Muscle layer of duodenum (tissue), 2 donors: ENCODE data around the gene NR2E1.

Experiments
- H3K27ac ChIP-seq: one replicate; pipeline ENCODE4 v1.7.0; 2013; ENCODE audit warnings: mild to moderate bottlenecking, low read length
- H3K27me3 ChIP-seq: one replicate; pipeline ENCODE4 v1.7.0; 2013; ENCODE audit warnings: low read depth, mild to moderate bottlenecking, control low read depth, low read length
- H3K36me3 ChIP-seq, 2 donors: one replicate each; pipeline ENCODE4 v1.7.0; 2013; ENCODE audit warnings: low read length in 2 of 2, control low read depth in 1 of 2, mild to moderate bottlenecking in 1 of 2; ENCODE audit not compliant: insufficient read depth in 2 of 2, control insufficient read depth in 1 of 2
- H3K4me1 ChIP-seq, 2 donors: one replicate each; pipeline ENCODE4 v1.7.0; 2013; ENCODE audit warnings: low read length in 2 of 2, mild to moderate bottlenecking in 2 of 2, control low read depth in 1 of 2, moderate library complexity in 1 of 2; ENCODE audit not compliant: insufficient read depth in 2 of 2, control insufficient read depth in 1 of 2
- H3K4me3 ChIP-seq, 2 donors: one replicate each; pipeline ENCODE4 v1.7.0; 2013; ENCODE audit warnings: low read length in 2 of 2, low read depth in 1 of 2, mild to moderate bottlenecking in 1 of 2
- H3K9me3 ChIP-seq, 2 donors: one replicate each; pipeline ENCODE4 v1.7.0; 2013; ENCODE audit warnings: low read length in 2 of 2, control low read depth in 1 of 2, mild to moderate bottlenecking in 1 of 2; ENCODE audit not compliant: control insufficient read depth in 1 of 2
- donor health status: healthy.

NR2E1 gene

DNA sequence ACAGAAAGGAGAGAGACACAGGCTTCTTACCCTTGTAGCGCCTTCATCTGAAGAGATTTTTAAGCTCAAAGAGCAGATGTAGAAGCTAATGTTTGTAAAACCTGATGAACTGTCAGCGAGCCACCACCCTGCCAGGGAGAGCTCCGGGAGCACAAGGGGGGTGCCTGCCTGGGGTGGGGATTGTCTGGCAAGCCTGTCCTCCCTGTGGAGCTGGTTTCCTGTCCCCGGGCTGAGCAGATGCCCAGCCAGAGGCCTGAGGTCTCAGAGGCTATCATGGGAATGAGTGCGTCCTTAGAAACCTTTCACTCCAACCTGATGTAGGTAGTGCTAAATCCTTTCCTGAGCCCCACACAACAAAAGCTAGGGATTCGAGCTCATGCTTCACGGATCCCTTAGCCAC, 41.9 kb upstream of the NR2E1 start:
- no peak overlapping the region for H3K27ac ChIP-seq
- peaks cover 55% of the 10 kb centered on the region for H3K27me3 ChIP-seq
- H3K4me1 ChIP-seq, result peaks cover 0 to 9% of the 10 kb centered on the region in 2 donors
- peaks cover 4 to 6% of the 10 kb centered on the region in 2 donors for H3K9me3 ChIP-seq
- no peak overlapping the region for H3K4me3 ChIP-seq
- H3K36me3 ChIP-seq, result no peaks in the 10 kb centered on the region

DNA sequence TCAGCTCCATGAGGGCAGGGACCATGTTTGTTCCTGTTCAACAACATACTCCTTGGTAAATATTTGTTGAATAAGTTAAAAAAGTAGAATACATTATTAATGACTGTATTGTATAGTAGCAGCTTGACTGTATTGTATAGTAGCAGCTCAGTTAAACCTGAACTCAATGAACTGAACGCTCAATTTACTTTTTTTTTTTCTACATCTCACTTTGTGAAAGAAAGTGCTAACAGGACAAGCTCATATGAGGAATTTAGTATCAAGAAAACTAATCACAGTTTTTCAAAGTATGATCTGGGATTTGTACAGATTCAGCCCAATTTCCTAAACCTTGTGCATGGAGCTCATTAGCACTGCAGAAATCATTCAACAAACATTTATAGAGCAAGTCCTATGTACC, 38.8 kb upstream of the NR2E1 start:
- H3K4me3 ChIP-seq, result no peak overlapping the region
- H3K27ac ChIP-seq, result no peak overlapping the region
- H3K9me3 ChIP-seq, result peaks cover 4 to 6% of the 10 kb centered on the region in 2 donors
- no peaks in the 10 kb centered on the region for H3K4me1 ChIP-seq
- no peaks in the 10 kb centered on the region for H3K36me3 ChIP-seq
- H3K27me3 ChIP-seq, result peaks cover 34% of the 10 kb centered on the region

DNA sequence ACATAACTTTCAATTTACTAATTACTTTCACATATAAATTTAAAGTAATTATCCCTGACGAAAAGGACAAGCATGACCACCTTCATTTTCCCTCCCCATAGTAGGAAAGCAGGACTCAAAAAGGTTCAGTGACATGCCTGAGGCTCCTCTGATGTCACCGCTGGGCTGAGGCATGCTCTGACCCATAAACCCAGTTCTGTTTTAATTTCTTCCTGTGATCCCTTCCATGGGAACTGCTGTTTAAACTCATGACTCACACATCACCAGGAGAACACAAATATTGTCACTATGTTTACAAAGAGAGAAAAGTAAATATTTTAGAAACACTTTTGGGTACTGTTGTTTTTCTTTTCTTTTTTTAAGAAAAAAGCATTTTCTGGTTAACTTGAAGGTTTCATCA, 38.0 kb upstream of the NR2E1 start:
- Histone ChIP-seq H3K4me1 (no peaks in the 10 kb centered on the region), H3K27ac (no peak overlapping the region), H3K9me3 (peaks cover 4 to 6% of the 10 kb centered on the region in 2 donors), H3K36me3 (no peaks in the 10 kb centered on the region), H3K27me3 (peaks cover 35% of the 10 kb centered on the region), H3K4me3 (no peak overlapping the region)

DNA sequence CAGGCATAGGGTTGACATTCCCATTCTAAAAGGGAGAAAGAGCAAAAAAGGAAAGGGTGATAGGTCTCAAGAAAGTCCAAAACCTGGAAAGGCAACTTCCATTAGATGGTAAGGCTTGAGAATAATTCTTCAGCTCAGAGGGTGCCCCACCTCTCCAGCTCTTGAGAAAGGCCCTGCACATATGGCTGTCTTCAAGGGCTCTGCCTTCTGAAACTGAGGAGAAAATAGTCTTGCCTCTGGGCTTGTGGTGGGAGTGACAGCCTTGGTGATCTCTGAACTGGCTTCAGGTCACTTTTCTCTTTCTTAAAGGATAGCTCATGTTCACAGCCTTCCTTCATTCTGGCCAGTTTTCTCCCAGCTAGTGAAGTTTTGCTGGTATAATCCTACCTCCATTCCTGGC, 35.6 kb upstream of the NR2E1 start:
- no peak overlapping the region for H3K27ac ChIP-seq
- peaks cover 21% of the 10 kb centered on the region for H3K27me3 ChIP-seq
- H3K9me3 ChIP-seq, result no peaks in the 10 kb centered on the region
- H3K4me3 ChIP-seq, result no peak overlapping the region
- H3K4me1 ChIP-seq, result peaks cover 3 to 9% of the 10 kb centered on the region in 2 donors
- H3K36me3 ChIP-seq, result no peaks in the 10 kb centered on the region

DNA sequence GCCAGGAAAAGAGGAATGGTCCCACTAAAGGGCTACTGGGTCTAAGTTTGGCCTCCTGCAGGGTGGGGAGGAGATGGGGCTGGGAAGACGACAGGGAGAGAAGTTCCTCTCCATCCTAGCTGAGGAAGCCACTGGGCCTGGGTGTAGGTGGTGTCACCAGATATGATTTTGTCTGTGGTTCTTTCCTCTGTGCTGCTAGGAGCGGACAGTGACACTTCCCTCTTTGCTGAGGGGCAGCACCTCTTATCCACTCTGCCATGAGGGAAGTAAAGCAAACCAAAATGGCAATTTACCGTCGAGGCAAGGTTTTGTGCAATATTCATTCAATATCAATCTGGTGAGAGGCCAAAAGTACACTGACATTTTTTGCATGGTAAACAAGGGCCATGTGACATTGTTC, 33.0 kb upstream of the NR2E1 start:
- Histone ChIP-seq H3K27ac (no peak overlapping the region), H3K27me3 (peaks cover 28% of the 10 kb centered on the region), H3K4me3 (no peak overlapping the region), H3K4me1 (peaks cover 3 to 9% of the 10 kb centered on the region in 2 donors), H3K9me3 (no peaks in the 10 kb centered on the region), H3K36me3 (no peaks in the 10 kb centered on the region)

DNA sequence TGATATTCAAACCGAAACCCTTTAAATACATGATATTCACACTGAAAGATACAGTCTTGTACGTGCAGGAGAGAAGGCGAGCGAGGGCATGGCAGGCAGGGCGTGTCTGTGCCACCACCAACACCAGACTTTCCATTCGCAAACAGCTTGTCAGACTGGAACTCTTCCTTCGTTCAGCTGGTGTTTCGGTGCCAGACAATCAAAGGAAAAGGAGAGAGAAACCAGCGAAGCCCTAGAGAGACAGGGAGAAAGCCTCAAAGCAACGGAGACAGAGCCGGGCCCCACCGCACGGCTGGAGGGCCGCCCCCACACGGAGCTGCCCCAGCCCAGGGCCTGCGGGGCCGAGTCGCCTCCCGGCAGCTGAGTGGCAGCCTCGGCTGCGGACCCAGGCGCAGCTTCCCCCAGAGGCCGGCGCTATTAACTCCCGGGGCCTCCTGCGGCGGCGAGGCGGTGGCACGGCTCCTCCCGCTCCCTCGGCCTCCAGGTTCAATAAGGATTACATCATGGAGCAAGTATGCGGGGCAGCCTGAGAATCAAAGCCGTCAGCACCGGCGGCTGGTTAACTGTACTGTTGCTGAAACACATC, 32.1 kb upstream of the NR2E1 start:
- H3K27me3 ChIP-seq, result peaks cover 28% of the 10 kb centered on the region
- peak overlapping the region; percentile 42 to 51 for H3K4me3 ChIP-seq
- peaks cover 3 to 9% of the 10 kb centered on the region in 2 donors for H3K4me1 ChIP-seq
- no peaks in the 10 kb centered on the region for H3K9me3 ChIP-seq
- no peaks in the 10 kb centered on the region for H3K36me3 ChIP-seq
- no peak overlapping the region for H3K27ac ChIP-seq

DNA sequence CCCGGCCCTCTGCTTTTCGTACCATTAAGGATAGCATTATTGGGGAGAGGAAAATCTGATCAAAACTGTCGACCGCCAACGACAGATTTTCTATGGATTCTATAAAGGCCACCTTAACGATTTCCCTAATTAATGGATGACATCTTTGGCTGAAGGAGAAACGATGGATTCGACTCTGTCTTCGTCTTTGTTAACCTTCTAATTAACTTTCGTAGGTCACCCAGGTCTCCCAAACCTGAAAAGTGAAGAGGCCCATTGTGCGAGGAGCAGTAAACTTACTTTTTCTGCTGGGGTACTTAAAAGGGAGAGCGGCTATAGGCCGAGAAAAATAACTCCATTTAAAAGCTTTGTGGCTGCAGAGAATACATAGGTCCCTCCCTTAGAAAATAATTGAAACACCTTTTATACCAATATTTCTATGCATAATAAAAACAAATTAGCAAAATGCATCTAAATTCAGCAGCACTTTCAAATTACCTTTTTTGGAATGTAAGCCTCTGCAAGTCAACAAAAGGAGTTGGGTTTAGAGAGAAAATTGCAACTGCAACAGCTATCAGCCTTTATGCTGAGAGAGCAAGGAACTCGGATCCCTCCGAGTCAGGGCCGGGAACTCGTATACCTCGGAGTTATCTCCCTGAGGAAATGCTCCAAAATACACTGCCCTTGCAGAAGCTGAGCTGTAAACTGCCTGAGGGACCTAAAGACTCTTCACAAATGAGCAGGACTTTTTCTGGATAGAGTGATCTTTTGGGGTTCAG, 31.4 kb upstream of the NR2E1 start:
- H3K9me3 ChIP-seq, result no peaks in the 10 kb centered on the region
- H3K4me1 ChIP-seq, result peaks cover 3 to 9% of the 10 kb centered on the region in 2 donors
- peaks cover 31% of the 10 kb centered on the region for H3K27me3 ChIP-seq
- peak overlapping the region; percentile 42 to 51 for H3K4me3 ChIP-seq
- H3K27ac ChIP-seq, result no peak overlapping the region
- no peaks in the 10 kb centered on the region for H3K36me3 ChIP-seq

DNA sequence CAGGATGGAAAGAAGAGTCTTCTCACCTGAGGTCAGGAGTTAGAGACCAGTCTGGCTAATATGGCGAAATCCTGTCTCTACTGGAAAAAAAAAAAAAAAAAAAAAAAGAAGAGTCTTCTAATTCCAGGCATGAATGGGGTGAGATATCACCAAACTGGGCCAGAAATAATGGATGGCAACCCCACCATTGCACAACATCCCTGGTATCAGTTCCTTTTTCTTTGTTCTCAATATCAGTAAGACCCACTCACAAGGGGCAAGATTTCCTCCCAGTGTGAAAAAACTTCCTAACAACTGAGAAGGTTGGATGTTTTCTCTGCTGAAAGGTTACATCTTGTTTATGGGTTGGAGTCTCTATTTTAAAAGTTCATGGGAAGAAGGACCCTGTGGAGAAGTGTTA, 23.6 kb upstream of the NR2E1 start:
- Histone ChIP-seq H3K4me3 (no peak overlapping the region), H3K4me1 (no peaks in the 10 kb centered on the region), H3K9me3 (no peaks in the 10 kb centered on the region), H3K27ac (no peak overlapping the region), H3K27me3 (peaks cover 7% of the 10 kb centered on the region), H3K36me3 (no peaks in the 10 kb centered on the region)

DNA sequence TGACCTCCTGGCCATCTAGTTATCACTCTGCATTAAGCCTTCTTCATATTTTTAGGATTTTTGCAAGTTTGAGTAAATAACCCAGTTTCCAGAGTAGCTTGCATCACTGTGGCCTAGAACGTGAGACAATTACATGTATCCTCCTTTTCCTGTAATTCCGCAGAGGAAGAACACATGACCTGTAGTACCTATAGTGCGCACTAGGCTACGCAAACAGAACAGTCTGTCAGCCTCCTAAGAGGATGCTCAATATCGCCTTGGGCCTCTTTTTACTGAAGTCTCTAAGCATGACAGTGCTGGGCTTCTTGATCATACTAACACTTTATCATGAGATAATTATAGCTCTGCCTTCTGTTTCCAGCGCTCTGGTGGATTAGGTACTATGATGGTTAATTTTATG, 20.2 kb upstream of the NR2E1 start:
- Histone ChIP-seq H3K4me1 (no peaks in the 10 kb centered on the region), H3K9me3 (peaks cover 0 to 3% of the 10 kb centered on the region in 2 donors), H3K27me3 (peaks cover 7% of the 10 kb centered on the region), H3K4me3 (no peak overlapping the region), H3K27ac (no peak overlapping the region), H3K36me3 (no peaks in the 10 kb centered on the region)

DNA sequence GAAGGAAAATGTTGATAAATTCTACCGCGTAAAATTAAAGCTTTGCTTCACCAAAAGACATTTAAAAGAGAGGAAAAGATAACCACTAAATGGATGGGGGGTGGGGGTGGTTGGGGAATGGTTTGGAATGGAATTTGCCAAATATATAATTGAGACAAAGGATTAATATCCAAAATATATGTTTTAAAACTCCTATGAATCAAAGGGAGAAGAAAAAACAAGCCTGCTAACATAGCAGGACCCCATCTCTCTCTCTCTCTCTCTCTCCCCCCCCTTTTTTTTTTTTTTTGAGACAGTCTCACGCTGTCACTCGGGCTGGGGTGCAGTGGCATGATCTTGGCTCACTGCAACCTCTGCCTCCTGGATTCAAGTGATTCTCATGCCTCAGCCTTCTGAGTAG, 13.4 kb upstream of the NR2E1 start:
- Histone ChIP-seq H3K27me3 (peaks cover 33% of the 10 kb centered on the region), H3K9me3 (peaks cover 0 to 3% of the 10 kb centered on the region in 2 donors), H3K4me3 (no peak overlapping the region), H3K27ac (no peak overlapping the region), H3K4me1 (peaks cover 0 to 5% of the 10 kb centered on the region in 2 donors), H3K36me3 (no peaks in the 10 kb centered on the region)

DNA sequence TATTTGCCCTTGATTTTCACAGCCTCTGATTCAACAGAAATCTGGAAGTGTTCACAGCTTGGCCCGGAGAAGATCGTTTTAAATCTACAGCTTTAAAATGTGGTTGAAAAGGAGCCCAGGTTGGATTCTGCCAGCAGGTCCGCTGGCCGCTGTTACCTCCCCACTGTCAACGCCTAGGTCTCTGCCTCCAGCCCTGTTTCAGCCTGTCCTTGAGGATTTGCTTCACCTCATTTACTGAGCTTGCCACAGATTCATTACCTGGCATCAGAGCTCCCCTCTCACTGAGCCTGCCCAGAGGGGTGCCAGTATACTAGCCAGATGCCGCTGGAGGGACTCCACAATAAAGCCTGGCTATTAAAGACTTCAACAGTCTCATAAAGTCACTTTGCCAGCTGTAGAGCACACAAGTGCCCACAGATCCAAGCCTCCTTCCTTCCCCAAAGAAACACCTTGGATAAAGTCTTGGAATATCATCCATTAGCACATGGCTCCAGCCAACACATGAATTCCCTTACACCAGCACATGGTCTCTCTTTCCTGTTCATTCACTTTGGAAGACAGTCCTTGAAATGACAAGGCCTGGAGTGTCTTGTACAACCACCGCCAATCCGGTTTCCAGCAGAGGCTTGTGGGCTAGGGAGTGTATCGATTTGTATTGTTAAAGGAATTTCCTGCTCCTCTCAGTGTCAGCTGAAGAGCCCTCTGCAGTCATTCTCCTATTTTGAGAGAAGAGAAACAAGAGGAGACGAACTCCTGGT, 9.5 kb upstream of the NR2E1 start:
- no peaks in the 10 kb centered on the region for H3K36me3 ChIP-seq
- peaks cover 0 to 13% of the 10 kb centered on the region in 2 donors for H3K4me1 ChIP-seq
- H3K27ac ChIP-seq, result no peak overlapping the region
- no peak overlapping the region for H3K4me3 ChIP-seq
- no peaks in the 10 kb centered on the region for H3K9me3 ChIP-seq
- peaks cover 42% of the 10 kb centered on the region for H3K27me3 ChIP-seq
